ENCODE results near the gene SPN.

The SPN gene

GRCh38 chr16:29643596-29643995 is 19.5 kb upstream of the SPN start (continued):
- TF ChIP-seq, protein P1, sequence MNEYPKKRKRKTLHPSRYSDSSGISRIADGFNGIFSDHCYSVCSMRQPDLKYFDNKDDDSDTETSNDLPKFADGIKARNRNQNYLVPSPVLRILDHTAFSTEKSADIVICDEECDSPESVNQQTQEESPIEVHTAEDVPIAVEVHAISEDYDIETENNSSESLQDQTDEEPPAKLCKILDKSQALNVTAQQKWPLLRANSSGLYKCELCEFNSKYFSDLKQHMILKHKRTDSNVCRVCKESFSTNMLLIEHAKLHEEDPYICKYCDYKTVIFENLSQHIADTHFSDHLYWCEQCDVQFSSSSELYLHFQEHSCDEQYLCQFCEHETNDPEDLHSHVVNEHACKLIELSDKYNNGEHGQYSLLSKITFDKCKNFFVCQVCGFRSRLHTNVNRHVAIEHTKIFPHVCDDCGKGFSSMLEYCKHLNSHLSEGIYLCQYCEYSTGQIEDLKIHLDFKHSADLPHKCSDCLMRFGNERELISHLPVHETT (tag by site-specific recombination; IDR thresholded peaks at IDR 0.05): no peak
- no peak for TF ChIP-seq SP2 (tag by site-specific recombination; IDR thresholded peaks at IDR 0.05)

DNA sequence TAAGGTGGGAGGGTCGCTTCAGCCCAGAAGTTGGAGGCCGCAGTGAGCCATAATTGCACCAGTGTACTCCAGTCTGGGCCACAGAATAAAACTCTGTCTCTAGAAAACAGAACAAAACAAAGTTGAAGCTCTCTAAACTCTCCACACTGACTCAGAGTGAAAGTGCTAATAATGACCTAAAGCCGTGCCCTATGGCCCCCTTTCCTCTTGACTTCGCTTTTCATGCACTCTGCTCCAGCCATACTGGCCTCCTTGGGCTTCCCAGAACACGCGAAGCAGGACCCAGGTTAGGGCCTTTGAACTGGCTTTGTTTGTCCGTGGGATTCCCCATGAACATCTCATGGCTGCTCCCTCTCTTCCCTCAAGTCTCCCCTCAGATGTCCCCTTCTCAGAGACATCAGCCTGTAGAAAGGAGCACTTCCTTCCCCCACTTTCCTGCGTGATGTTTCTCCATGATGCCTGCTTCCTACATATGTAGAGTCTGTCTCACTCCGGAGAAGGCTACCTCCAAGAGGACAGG is 18.6 kb upstream of the SPN start:
- Histone ChIP-seq H3K36me3 (ENCODE audit: control insufficient read depth in 2 of 2, insufficient read depth in 1 of 2, low read length in 2 of 2) (no peaks in the 10 kb centered on the region), H3K9me3 (ENCODE audit: control insufficient read depth, insufficient read depth, low read depth, low read length) (no peaks in the 10 kb centered on the region), H3K4me3 (ENCODE audit: low read depth, low read length) (no peak overlapping the region), H3K4me1 (ENCODE audit: control insufficient read depth, insufficient read depth, low read length) (no peaks in the 10 kb centered on the region), H3K27ac (ENCODE audit: extremely low read depth, low read depth, low read length) (no peak overlapping the region)
- TF ChIP-seq PRDM1 (tag by site-specific recombination; IDR thresholded peaks at IDR 0.05) (peak; percentile 31; the same call in 1 of the 2 replicates), SCRT1 (tag by site-specific recombination; IDR thresholded peaks at IDR 0.05; ENCODE audit: borderline replicate concordance) (no peak), TCF7L2 (IDR thresholded peaks at IDR 0.05; ENCODE audit: borderline replicate concordance, low read depth, low read length) (no peak)
- TF ChIP-seq, protein P2, sequence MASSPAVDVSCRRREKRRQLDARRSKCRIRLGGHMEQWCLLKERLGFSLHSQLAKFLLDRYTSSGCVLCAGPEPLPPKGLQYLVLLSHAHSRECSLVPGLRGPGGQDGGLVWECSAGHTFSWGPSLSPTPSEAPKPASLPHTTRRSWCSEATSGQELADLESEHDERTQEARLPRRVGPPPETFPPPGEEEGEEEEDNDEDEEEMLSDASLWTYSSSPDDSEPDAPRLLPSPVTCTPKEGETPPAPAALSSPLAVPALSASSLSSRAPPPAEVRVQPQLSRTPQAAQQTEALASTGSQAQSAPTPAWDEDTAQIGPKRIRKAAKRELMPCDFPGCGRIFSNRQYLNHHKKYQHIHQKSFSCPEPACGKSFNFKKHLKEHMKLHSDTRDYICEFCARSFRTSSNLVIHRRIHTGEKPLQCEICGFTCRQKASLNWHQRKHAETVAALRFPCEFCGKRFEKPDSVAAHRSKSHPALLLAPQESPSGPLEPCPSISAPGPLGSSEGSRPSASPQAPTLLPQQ (tag by site-specific recombination; IDR thresholded peaks at IDR 0.05): no peak
- ChIA-PET CTCF (interaction anchor here (0.6 kb wide), 1 partner anchor 246 kb away, joined by 3 read pairs; no protein-coding TSS in a partner anchor), POLR2A (no interaction called here)

DNA sequence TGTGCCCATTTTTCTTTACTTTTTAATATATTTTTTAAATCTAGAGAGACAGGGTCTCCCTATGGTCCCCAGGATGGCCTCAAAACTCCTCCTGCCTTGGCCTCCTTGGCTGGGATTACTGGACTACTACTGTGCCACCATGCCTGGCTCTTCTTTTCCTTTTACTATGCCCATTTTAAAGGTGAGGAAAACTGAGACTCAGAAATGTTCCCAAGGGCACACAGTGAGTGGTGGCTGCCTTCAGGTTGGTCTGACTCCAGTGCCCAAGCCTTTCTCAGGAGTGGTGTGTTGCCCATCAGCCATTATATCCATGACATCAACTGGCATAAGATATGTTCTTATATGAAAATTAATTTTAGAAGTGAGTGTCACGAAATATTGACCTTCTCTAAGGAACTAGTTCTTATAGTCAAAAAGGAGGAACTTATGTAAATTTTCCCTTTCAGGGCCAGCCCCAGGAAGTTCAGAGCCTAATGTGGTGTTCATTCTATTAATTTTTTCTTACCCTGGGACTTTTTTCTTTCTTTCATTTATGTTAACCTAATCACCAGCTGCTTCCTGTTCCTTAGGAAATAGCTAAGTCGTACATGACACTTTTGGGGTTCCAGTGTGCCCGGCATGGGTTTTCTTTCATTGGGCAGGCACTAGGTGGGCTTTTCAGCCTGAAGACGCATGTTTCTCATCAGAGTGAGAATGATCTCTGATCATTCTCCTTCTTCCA is 17.9 kb upstream of the SPN start:
- no peak for TF ChIP-seq FEZF1 (tag by site-specific recombination; IDR thresholded peaks at IDR 0.05)
- no peak for TF ChIP-seq YY2 (tag by site-specific recombination; IDR thresholded peaks at IDR 0.05)
- no peak for TF ChIP-seq ZNF292 (tag by site-specific recombination; IDR thresholded peaks at IDR 0.05; ENCODE audit: borderline replicate concordance, low read depth)
- no peak for TF ChIP-seq ZNF426 (tag by site-specific recombination; IDR thresholded peaks at IDR 0.05)
- TF ChIP-seq ZNF624 (tag by site-specific recombination; IDR thresholded peaks at IDR 0.05): no peak
- TF ChIP-seq ZNF114 (tag by site-specific recombination; IDR thresholded peaks at IDR 0.05): no peak
- H3K4me3 ChIP-seq (ENCODE audit: low read depth, low read length): no peak overlapping the region
- no peak overlapping the region for H3K27ac ChIP-seq (ENCODE audit: extremely low read depth, low read depth, low read length)
- no peaks in the 10 kb centered on the region for H3K36me3 ChIP-seq (ENCODE audit: control insufficient read depth in 2 of 2, insufficient read depth in 1 of 2, low read length in 2 of 2)
- ChIA-PET CTCF (no interaction called here), POLR2A (no interaction called here)
- H3K9me3 ChIP-seq (ENCODE audit: control insufficient read depth, insufficient read depth, low read depth, low read length): no peaks in the 10 kb centered on the region
- no peaks in the 10 kb centered on the region for H3K4me1 ChIP-seq (ENCODE audit: control insufficient read depth, insufficient read depth, low read length)

DNA sequence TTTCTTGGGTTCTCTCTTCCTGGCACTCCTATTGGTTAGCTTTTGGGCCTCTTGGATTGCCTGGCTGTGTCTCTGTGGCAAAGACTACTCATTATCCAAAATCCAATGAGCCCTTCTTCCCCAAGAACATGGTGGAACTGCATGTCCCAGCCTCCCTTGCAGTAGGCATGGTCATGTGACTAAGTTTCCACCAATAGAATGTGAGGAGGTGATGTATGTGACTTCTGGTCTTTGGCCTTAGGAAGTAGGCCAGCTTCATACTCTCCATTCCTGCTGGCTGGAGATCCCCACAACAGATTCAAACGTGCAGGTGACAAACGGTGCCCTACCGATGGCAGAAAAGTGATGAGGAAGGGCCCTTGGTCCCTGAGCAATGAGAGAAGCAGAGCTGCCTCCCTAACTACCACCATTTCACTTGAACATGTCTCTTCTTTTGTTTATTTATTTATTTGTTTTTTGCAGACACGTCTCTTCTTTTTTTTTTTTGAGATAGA is 17.3 kb upstream of the SPN start:
- no peak overlapping the region for H3K27ac ChIP-seq (ENCODE audit: extremely low read depth, low read depth, low read length)
- ChIA-PET POLR2A (no interaction called here), CTCF (interaction anchor here (0.6 kb wide), 1 partner anchor 203 kb away, joined by 4 read pairs; no protein-coding TSS in a partner anchor)
- no peaks in the 10 kb centered on the region for H3K4me1 ChIP-seq (ENCODE audit: control insufficient read depth, insufficient read depth, low read length)
- H3K9me3 ChIP-seq (ENCODE audit: control insufficient read depth, insufficient read depth, low read depth, low read length): no peaks in the 10 kb centered on the region
- no peaks in the 10 kb centered on the region for H3K36me3 ChIP-seq (ENCODE audit: control insufficient read depth in 2 of 2, insufficient read depth in 1 of 2, low read length in 2 of 2)
- H3K4me3 ChIP-seq (ENCODE audit: low read depth, low read length): no peak overlapping the region
- TF ChIP-seq, protein P3, sequence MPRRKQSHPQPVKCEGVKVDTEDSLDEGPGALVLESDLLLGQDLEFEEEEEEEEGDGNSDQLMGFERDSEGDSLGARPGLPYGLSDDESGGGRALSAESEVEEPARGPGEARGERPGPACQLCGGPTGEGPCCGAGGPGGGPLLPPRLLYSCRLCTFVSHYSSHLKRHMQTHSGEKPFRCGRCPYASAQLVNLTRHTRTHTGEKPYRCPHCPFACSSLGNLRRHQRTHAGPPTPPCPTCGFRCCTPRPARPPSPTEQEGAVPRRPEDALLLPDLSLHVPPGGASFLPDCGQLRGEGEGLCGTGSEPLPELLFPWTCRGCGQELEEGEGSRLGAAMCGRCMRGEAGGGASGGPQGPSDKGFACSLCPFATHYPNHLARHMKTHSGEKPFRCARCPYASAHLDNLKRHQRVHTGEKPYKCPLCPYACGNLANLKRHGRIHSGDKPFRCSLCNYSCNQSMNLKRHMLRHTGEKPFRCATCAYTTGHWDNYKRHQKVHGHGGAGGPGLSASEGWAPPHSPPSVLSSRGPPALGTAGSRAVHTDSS (tag by site-specific recombination; IDR thresholded peaks at IDR 0.05): no peak
- TF ChIP-seq, protein P4, sequence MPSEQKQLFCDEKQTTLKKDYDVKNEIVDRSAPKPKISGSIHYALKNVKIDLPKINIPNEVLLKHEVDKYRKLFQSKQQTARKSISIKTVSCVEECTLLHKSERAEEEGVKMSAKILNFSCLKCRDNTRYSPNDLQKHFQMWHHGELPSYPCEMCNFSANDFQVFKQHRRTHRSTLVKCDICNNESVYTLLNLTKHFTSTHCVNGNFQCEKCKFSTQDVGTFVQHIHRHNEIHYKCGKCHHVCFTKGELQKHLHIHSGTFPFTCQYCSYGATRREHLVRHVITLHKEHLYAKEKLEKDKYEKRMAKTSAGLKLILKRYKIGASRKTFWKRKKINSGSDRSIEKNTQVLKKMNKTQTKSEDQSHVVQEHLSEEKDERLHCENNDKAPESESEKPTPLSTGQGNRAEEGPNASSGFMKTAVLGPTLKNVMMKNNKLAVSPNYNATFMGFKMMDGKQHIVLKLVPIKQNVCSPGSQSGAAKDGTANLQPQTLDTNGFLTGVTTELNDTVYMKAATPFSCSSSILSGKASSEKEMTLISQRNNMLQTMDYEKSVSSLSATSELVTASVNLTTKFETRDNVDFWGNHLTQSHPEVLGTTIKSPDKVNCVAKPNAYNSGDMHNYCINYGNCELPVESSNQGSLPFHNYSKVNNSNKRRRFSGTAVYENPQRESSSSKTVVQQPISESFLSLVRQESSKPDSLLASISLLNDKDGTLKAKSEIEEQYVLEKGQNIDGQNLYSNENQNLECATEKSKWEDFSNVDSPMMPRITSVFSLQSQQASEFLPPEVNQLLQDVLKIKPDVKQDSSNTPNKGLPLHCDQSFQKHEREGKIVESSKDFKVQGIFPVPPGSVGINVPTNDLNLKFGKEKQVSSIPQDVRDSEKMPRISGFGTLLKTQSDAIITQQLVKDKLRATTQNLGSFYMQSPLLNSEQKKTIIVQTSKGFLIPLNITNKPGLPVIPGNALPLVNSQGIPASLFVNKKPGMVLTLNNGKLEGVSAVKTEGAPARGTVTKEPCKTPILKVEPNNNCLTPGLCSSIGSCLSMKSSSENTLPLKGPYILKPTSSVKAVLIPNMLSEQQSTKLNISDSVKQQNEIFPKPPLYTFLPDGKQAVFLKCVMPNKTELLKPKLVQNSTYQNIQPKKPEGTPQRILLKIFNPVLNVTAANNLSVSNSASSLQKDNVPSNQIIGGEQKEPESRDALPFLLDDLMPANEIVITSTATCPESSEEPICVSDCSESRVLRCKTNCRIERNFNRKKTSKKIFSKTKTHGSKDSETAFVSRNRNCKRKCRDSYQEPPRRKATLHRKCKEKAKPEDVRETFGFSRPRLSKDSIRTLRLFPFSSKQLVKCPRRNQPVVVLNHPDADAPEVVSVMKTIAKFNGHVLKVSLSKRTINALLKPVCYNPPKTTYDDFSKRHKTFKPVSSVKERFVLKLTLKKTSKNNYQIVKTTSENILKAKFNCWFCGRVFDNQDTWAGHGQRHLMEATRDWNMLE (tag by site-specific recombination; conservative IDR thresholded peaks at IDR 0.05; ENCODE audit: low read depth): peak; percentile 56
- TF ChIP-seq ZNF16 (tag by site-specific recombination; IDR thresholded peaks at IDR 0.05; ENCODE audit: low read depth): no peak
